Measurements from ENCODE around the gene TWIST1.

The TWIST1 gene

GRCh38 chr7:19095353-19095860 is 22.0 kb downstream of the TWIST1 start:
- H4K20me1 ChIP-seq (ENCODE audit: insufficient read depth, low read length, poor library complexity, severe bottlenecking) = no peaks in the 10 kb centered on the region
- H3K36me3 ChIP-seq (ENCODE audit: insufficient read depth, low read length) = no peaks in the 10 kb centered on the region
- no peak overlapping the region for H2AFZ ChIP-seq (ENCODE audit: low read length)
- no peaks in the 10 kb centered on the region for H3F3A ChIP-seq (ENCODE audit: low read depth)
- TF ChIP-seq, protein P1, sequence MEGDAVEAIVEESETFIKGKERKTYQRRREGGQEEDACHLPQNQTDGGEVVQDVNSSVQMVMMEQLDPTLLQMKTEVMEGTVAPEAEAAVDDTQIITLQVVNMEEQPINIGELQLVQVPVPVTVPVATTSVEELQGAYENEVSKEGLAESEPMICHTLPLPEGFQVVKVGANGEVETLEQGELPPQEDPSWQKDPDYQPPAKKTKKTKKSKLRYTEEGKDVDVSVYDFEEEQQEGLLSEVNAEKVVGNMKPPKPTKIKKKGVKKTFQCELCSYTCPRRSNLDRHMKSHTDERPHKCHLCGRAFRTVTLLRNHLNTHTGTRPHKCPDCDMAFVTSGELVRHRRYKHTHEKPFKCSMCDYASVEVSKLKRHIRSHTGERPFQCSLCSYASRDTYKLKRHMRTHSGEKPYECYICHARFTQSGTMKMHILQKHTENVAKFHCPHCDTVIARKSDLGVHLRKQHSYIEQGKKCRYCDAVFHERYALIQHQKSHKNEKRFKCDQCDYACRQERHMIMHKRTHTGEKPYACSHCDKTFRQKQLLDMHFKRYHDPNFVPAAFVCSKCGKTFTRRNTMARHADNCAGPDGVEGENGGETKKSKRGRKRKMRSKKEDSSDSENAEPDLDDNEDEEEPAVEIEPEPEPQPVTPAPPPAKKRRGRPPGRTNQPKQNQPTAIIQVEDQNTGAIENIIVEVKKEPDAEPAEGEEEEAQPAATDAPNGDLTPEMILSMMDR (conservative IDR thresholded peaks at IDR 0.05; ENCODE audit: low read length) = no peak
- no peak for TF ChIP-seq EZH2phosphoT487 (IDR thresholded peaks at IDR 0.05; ENCODE audit: borderline replicate concordance)
- H3K4me1 ChIP-seq (ENCODE audit: insufficient read depth, low read length, poor library complexity, severe bottlenecking) = peaks cover 11% of the 10 kb centered on the region
- H3K4me2 ChIP-seq (ENCODE audit: low read depth, low read length, poor library complexity, severe bottlenecking) = no peak overlapping the region
- H3K79me2 ChIP-seq (ENCODE audit: insufficient read depth, low read length) = no peaks in the 10 kb centered on the region
- H3K9me3 ChIP-seq (ENCODE audit: insufficient read depth, low read depth, low read length) = no peaks in the 10 kb centered on the region
- no peak overlapping the region for H3K9ac ChIP-seq (ENCODE audit: low read depth, low read length, poor library complexity, severe bottlenecking)
- H3K4me3 ChIP-seq (ENCODE audit: low read length, poor library complexity, severe bottlenecking) = no peak overlapping the region
- no peaks in the 10 kb centered on the region for H3K9me2 ChIP-seq (replicated peaks; ENCODE audit: low read depth, low read length)
- H3K27me3 ChIP-seq (ENCODE audit: insufficient read depth, low read length, poor library complexity, severe bottlenecking) = no peaks in the 10 kb centered on the region

DNA sequence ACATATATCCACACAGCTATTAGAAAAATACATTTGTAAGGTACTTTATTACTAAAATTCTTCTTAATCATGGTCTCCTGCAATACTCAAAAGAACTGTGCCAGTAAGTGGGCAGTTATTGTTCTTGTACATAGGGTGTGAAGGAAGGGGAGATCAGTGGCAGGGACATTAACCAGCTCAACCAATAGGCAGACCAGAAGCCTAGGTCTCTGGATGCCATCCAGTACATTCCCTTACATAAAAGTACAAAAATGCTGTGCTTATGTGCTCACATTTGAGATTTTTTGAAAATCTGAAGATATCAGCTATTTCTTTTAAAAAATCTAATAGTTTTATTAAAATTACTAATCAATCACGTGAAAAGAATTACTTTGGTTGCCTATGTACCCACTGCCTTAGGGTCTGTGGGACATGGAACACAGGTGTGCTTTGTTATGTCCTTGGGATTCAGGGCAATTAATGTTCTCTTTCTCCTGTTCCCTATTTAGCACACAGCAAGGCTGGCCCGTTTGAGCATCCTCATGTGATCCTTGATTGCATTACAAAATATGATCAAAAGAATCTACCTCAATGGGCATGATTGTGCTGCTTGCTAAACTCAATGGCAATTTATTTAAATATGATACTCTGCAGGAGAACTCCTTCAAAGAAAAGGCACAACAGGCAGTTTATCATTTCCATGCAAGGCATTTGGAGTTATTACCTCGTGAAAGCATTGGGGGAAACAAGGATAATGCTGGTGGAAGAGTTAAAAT is 22.7 kb downstream of the TWIST1 start:
- H3K9ac ChIP-seq (ENCODE audit: low read depth, low read length, poor library complexity, severe bottlenecking) = no peak overlapping the region
- H3K36me3 ChIP-seq (ENCODE audit: insufficient read depth, low read length) = no peaks in the 10 kb centered on the region
- no peak overlapping the region for H3K4me2 ChIP-seq (ENCODE audit: low read depth, low read length, poor library complexity, severe bottlenecking)
- H3K4me3 ChIP-seq (ENCODE audit: low read length, poor library complexity, severe bottlenecking) = no peak overlapping the region
- no peaks in the 10 kb centered on the region for H3K27me3 ChIP-seq (ENCODE audit: insufficient read depth, low read length, poor library complexity, severe bottlenecking)
- no peaks in the 10 kb centered on the region for H4K20me1 ChIP-seq (ENCODE audit: insufficient read depth, low read length, poor library complexity, severe bottlenecking)
- H3K9me3 ChIP-seq (ENCODE audit: insufficient read depth, low read depth, low read length) = no peaks in the 10 kb centered on the region
- no peaks in the 10 kb centered on the region for H3K79me2 ChIP-seq (ENCODE audit: insufficient read depth, low read length)
- H3K9me2 ChIP-seq (replicated peaks; ENCODE audit: low read depth, low read length) = no peaks in the 10 kb centered on the region
- H3F3A ChIP-seq (ENCODE audit: low read depth) = no peaks in the 10 kb centered on the region
- TF ChIP-seq, protein P1 (conservative IDR thresholded peaks at IDR 0.05; ENCODE audit: low read length) = no peak
- TF ChIP-seq EZH2phosphoT487 (IDR thresholded peaks at IDR 0.05; ENCODE audit: borderline replicate concordance) = no peak
- H3K4me1 ChIP-seq (ENCODE audit: insufficient read depth, low read length, poor library complexity, severe bottlenecking) = peaks cover 11% of the 10 kb centered on the region
- no peak overlapping the region for H2AFZ ChIP-seq (ENCODE audit: low read length)

DNA sequence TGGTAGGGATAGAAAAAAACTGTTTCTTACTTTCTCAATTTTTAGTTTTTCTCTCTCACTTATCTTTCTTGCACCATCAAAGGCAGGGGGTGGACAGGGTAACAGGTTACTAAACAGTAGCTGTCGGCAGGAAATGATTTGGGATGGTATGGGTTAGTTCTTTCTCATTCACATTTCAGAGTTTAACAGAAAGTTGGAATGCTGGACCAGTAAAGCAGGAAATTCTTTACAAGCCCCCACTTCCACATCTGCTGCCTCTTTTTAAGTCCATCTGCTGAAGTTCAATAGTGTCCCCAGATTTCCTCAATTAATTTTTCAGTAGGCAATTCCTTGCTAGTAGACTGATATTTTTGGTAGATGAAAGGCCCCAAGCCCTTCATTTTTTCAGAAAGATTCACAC is 23.3 kb downstream of the TWIST1 start:
- Histone ChIP-seq H4K20me1 (ENCODE audit: insufficient read depth, low read length, poor library complexity, severe bottlenecking) (no peaks in the 10 kb centered on the region), H3K27me3 (ENCODE audit: insufficient read depth, low read length, poor library complexity, severe bottlenecking) (no peaks in the 10 kb centered on the region), H3F3A (ENCODE audit: low read depth) (no peaks in the 10 kb centered on the region), H3K9me3 (ENCODE audit: insufficient read depth, low read depth, low read length) (no peaks in the 10 kb centered on the region), H3K9ac (ENCODE audit: low read depth, low read length, poor library complexity, severe bottlenecking) (no peak overlapping the region), H2AFZ (ENCODE audit: low read length) (no peak overlapping the region), H3K36me3 (ENCODE audit: insufficient read depth, low read length) (no peaks in the 10 kb centered on the region), H3K4me3 (ENCODE audit: low read length, poor library complexity, severe bottlenecking) (no peak overlapping the region), H3K79me2 (ENCODE audit: insufficient read depth, low read length) (no peaks in the 10 kb centered on the region), H3K4me1 (ENCODE audit: insufficient read depth, low read length, poor library complexity, severe bottlenecking) (peaks cover 11% of the 10 kb centered on the region), H3K9me2 (replicated peaks; ENCODE audit: low read depth, low read length) (no peaks in the 10 kb centered on the region), H3K4me2 (ENCODE audit: low read depth, low read length, poor library complexity, severe bottlenecking) (no peak overlapping the region)
- TF ChIP-seq EZH2phosphoT487 (IDR thresholded peaks at IDR 0.05; ENCODE audit: borderline replicate concordance) = no peak
- TF ChIP-seq, protein P1 (conservative IDR thresholded peaks at IDR 0.05; ENCODE audit: low read length) = no peak
